Smooth muscle cell (in vitro differentiated cells): ENCODE data around the gene PPP2R2B. TPM values are rescaled to one million over a fixed set of nuclear protein-coding genes. Genes with fewer than 3 reads are reported as not detected.

Experiments used
- DNase-seq: peaks from one replicate; lab custom pipeline; 2025; ENCODE audit not compliant: unreplicated experiment; lab: John Stamatoyannopoulos, UW
- H2AFZ ChIP-seq: fragments of 200-600 bp; sonication (generic); 2 replicates; pipeline ENCODE4 v1.6.0; 2016; ENCODE audit warnings: antibody characterized with exemption, low read depth, mild to moderate bottlenecking
- H3F3A ChIP-seq: fragments of 200-600 bp; sonication (generic); 2 replicates; pipeline ENCODE4 v1.6.0; 2017; ENCODE audit warnings: antibody characterized with exemption, low read depth
- H3K27ac ChIP-seq: fragments of 200-600 bp; sonication (generic); 2 replicates; pipeline ENCODE4 v1.5.1; 2016; ENCODE audit warnings: low read depth, mild to moderate bottlenecking
- H3K27me3 ChIP-seq: fragments of 200-600 bp; sonication (generic); 2 replicates; pipeline ENCODE4 v1.6.1; 2016; ENCODE audit warnings: low read depth, mild to moderate bottlenecking
- H3K36me3 ChIP-seq: fragments of 200-600 bp; sonication (generic); 2 replicates; pipeline ENCODE4 v1.5.1; 2016; ENCODE audit warnings: low read depth
- H3K4me1 ChIP-seq: fragments of 200-600 bp; sonication (generic); 2 replicates; pipeline ENCODE4 v1.5.1; 2016; ENCODE audit warnings: low read depth
- H3K4me2 ChIP-seq: fragments of 200-600 bp; sonication (generic); 2 replicates; pipeline ENCODE4 v1.6.0; 2016; ENCODE audit warnings: mild to moderate bottlenecking
- H3K4me3 ChIP-seq: fragments of 200-600 bp; sonication (generic); 2 replicates; pipeline ENCODE4 v1.5.1; 2016; ENCODE audit warnings: mild to moderate bottlenecking
- H3K79me2 ChIP-seq: fragments of 200-600 bp; sonication (generic); 2 replicates; pipeline ENCODE4 v1.6.0; 2016; ENCODE audit warnings: low read depth, mild to moderate bottlenecking
- H3K9ac ChIP-seq: fragments of 200-600 bp; sonication (generic); 2 replicates; pipeline ENCODE4 v1.6.0; 2016; ENCODE audit warnings: low read depth
- H3K9me3 ChIP-seq: fragments of 200-600 bp; sonication (generic); replicated peaks from 2 replicates; pipeline ENCODE4 v1.5.1; 2016; ENCODE audit warnings: low read depth
- H4K20me1 ChIP-seq: fragments of 200-600 bp; sonication (generic); 2 replicates; pipeline ENCODE4 v1.6.0; 2016; ENCODE audit warnings: low read depth
- WGBS: methylation state at CpG from one replicate; pipeline ENCODE4 v1.1.7; 2016; ENCODE audit warnings: low lambda C conversion rate; 5-methylcytosine and 5-hydroxymethylcytosine counted together
- polyA plus RNA-seq: library from polyadenylated mRNA; unstranded; fragments of >200 nt; fragmentation: Nextera tagmentation; extraction: Ambion mirVana; gene quantifications from 2 replicates; pipeline ENCODE4 v1.2.1, GENCODE V29; 2016
- total RNA-seq: library from RNA; depleted of rRNA; stranded (reverse); fragments of >200 nt; gene quantifications from 2 replicates; pipeline ENCODE4 v1.2.3, GENCODE V29; 2014
- TF ChIP-seq, protein P1 (sequence below): fragments of 200-600 bp; sonication (generic); IDR thresholded peaks from 2 replicates; pipeline ENCODE4 v1.5.1; 2017; ENCODE audit warnings: borderline replicate concordance, mild to moderate bottlenecking, antibody characterized with exemption; ENCODE audit not compliant: insufficient read depth, poor library complexity, severe bottlenecking

The PPP2R2B gene
- total and polyA plus RNA-seq, 2 experiments from 2014 or later = 0.89 to 2.2 TPM

DNA sequence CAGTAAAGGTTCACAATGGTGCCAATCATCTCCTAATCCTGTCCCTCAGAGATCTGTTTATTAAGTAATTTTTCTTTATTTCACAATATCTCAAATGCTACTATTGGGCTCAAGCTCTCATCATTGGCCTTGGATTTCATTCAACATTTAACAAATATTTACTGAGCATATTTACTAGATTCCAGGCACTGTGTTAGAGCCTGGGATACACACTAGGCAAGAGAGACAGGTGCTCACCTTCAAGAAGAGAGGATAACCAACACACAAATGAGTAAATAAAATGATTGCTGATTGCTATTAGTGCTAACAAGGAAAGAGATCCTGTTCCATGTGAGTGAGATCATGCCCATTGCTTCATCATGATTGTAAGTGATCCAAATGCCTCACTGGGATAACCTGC, 27.4 kb downstream of the PPP2R2B start:
- H3K27me3 ChIP-seq = no peaks in the 10 kb centered on the region
- DNase-seq = no peak
- H3K4me2 ChIP-seq = no peak overlapping the region
- no peak overlapping the region for H3K27ac ChIP-seq
- H3K9me3 ChIP-seq = no peaks in the 10 kb centered on the region
- no peaks in the 10 kb centered on the region for H4K20me1 ChIP-seq
- no peak overlapping the region for H2AFZ ChIP-seq
- H3K4me3 ChIP-seq = no peak overlapping the region
- H3K4me1 ChIP-seq = peaks cover 17% of the 10 kb centered on the region
- TF ChIP-seq, protein P1, sequence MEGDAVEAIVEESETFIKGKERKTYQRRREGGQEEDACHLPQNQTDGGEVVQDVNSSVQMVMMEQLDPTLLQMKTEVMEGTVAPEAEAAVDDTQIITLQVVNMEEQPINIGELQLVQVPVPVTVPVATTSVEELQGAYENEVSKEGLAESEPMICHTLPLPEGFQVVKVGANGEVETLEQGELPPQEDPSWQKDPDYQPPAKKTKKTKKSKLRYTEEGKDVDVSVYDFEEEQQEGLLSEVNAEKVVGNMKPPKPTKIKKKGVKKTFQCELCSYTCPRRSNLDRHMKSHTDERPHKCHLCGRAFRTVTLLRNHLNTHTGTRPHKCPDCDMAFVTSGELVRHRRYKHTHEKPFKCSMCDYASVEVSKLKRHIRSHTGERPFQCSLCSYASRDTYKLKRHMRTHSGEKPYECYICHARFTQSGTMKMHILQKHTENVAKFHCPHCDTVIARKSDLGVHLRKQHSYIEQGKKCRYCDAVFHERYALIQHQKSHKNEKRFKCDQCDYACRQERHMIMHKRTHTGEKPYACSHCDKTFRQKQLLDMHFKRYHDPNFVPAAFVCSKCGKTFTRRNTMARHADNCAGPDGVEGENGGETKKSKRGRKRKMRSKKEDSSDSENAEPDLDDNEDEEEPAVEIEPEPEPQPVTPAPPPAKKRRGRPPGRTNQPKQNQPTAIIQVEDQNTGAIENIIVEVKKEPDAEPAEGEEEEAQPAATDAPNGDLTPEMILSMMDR = no peak
- H3K9ac ChIP-seq = no peak overlapping the region
- H3F3A ChIP-seq = no peaks in the 10 kb centered on the region
- no peaks in the 10 kb centered on the region for H3K79me2 ChIP-seq
- no peaks in the 10 kb centered on the region for H3K36me3 ChIP-seq

DNA sequence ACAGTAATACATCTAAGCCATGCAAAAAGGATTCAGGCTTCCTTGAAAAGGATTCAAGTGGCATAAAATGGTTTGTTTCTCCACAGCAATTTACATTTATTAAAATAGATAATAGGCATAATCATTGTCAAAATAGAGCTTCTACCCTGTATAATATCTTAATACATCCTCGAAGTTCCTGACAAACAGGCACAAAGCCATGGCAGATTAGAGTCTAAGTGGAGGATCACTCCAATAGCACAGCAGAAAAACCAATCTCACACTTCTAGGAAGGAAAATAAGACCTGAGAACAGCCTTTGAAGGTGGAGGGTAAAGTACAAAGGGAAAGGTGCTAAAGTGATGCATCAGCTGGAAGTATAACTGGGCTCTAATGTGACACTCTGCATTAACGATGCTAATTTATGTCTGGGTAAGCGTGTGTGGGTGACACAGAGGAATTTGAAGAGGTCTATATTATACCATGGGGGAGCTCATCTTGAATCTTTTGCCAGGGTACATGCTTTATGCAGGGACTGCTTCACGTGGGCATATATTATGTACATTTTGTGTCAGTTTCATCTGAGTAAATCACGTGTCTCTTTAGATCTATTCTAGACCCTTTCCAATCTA, 28.8 kb downstream of the PPP2R2B start:
- H3K27me3 ChIP-seq = no peaks in the 10 kb centered on the region
- H3K4me1 ChIP-seq = peaks cover 17% of the 10 kb centered on the region
- no peaks in the 10 kb centered on the region for H4K20me1 ChIP-seq
- H3K9me3 ChIP-seq = no peaks in the 10 kb centered on the region
- H3K9ac ChIP-seq = no peak overlapping the region
- no peaks in the 10 kb centered on the region for H3K79me2 ChIP-seq
- no peak overlapping the region for H3K4me3 ChIP-seq
- no peak overlapping the region for H3K4me2 ChIP-seq
- no peaks in the 10 kb centered on the region for H3F3A ChIP-seq
- TF ChIP-seq, protein P1 = no peak
- H3K27ac ChIP-seq = no peak overlapping the region
- no peak for DNase-seq
- 76% methylated on average over 5 of the region's 5 CpGs for WGBS
- H3K36me3 ChIP-seq = no peaks in the 10 kb centered on the region
- H2AFZ ChIP-seq = no peak overlapping the region

DNA sequence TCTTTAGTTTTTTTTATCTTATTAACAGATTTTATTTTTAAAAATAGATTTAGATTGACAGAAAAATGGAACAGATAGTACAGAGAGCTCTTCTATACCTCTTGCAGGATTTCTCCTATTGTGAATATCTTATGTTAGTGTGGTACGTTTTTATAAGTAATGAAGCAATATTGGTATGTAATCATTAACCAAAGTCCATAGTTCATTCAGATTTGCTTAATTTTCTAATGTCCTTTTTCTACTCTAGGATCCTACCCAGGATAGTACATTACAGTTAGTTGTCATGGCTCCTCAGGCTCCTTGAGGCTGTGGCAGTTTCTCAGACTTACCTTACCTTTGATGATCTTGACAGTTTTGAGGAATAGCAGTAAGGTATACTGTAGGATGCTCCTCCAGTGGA, 30.4 kb downstream of the PPP2R2B start:
- no peak overlapping the region for H3K4me3 ChIP-seq
- H3K79me2 ChIP-seq = no peaks in the 10 kb centered on the region
- no peak for DNase-seq
- H3K27ac ChIP-seq = no peak overlapping the region
- no peaks in the 10 kb centered on the region for H4K20me1 ChIP-seq
- peaks cover 17% of the 10 kb centered on the region for H3K4me1 ChIP-seq
- H3K9me3 ChIP-seq = no peaks in the 10 kb centered on the region
- TF ChIP-seq, protein P1 = no peak
- H3K4me2 ChIP-seq = no peak overlapping the region
- H3K9ac ChIP-seq = no peak overlapping the region
- WGBS = 95% methylated on average over 1 of the region's 1 CpG
- no peak overlapping the region for H2AFZ ChIP-seq
- no peaks in the 10 kb centered on the region for H3F3A ChIP-seq
- H3K36me3 ChIP-seq = no peaks in the 10 kb centered on the region
- H3K27me3 ChIP-seq = no peaks in the 10 kb centered on the region

DNA sequence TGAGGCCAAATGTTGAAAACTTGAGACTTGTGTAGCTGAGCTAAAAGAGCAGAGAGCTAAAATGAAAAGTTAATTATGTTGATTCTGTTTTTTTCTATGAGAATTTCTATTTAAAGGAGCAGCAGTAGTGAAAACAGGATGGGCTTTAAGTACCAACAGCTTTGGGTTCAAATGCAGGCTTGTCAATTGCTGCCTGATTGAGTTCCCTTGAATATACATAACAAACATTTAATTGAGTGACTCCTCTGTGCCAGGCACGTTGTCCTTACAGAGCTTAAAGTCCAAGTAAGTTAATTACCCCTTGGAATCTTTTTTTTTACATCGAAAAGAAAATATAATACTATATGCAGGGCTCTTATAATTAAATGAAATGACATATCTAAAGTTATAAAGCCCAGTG, 38.5 kb downstream of the PPP2R2B start:
- no peaks in the 10 kb centered on the region for H3K36me3 ChIP-seq
- H3K27ac ChIP-seq = no peak overlapping the region
- H3F3A ChIP-seq = no peaks in the 10 kb centered on the region
- no peaks in the 10 kb centered on the region for H3K79me2 ChIP-seq
- WGBS = 39% methylated on average over 2 of the region's 2 CpGs
- no peak overlapping the region for H2AFZ ChIP-seq
- no peaks in the 10 kb centered on the region for H3K27me3 ChIP-seq
- no peaks in the 10 kb centered on the region for H3K4me1 ChIP-seq
- no peak for DNase-seq
- TF ChIP-seq, protein P1 = no peak
- H3K9me3 ChIP-seq = no peaks in the 10 kb centered on the region
- no peak overlapping the region for H3K4me2 ChIP-seq
- no peaks in the 10 kb centered on the region for H4K20me1 ChIP-seq
- H3K9ac ChIP-seq = no peak overlapping the region
- H3K4me3 ChIP-seq = no peak overlapping the region
